ENCODE data around the gene IGF2BP2. TPM values are rescaled to one million over a fixed set of nuclear protein-coding genes. Genes with fewer than 3 reads are reported as not detected.

The IGF2BP2 gene
- total and polyA plus RNA-seq, 9 of the 15 experiments (the other 6 are each of a cell fraction or from before 2014, with no cell fraction given) = 3.2 to 59.6 (median 30.5) TPM

DNA sequence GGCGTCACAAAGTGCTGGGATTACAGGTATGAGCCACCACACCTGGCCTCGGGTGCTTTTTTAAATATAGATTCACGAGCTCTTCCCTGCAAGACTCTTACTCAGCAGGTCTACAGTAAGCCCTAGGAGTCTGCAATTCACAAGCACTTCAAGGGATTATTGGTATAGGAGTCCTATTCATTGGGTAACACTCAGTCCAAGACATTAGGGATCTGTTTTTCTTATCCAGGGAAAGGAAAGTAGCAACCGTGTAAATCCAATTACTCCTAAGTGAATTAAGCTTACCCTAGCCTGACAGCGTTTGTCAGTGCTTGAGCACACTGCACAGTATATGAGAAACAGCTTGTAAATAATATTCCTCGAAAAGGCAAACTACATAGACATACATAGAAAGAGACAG is 128.8 kb downstream of the IGF2BP2 start:
- peaks cover 21% of the 10 kb centered on the region for H3K79me2 ChIP-seq (ENCODE audit: control insufficient read depth, insufficient read depth, low read length)
- intact Hi-C loops (cut with micrococcal nuclease) = no loop called here
- in situ Hi-C loops (cut with MboI) = no loop called here
- no peak for ATAC-seq
- 72% methylated on average over 6 of the region's 6 CpGs for WGBS (ENCODE audit: insufficient coverage, low coverage, missing lambda C conversion rate)
- H3K9me3 ChIP-seq (replicated peaks; ENCODE audit: control insufficient read depth, insufficient read depth, low read depth, low read length) = no peaks in the 10 kb centered on the region
- H3K9ac ChIP-seq (ENCODE audit: insufficient read depth in 1 of 2, low read depth in 2 of 2, low read length in 2 of 2) = no peak overlapping the region
- no peak overlapping the region for H3K4me3 ChIP-seq
- H2AFZ ChIP-seq (ENCODE audit: low read depth, low read length) = no peak overlapping the region
- no TSS peak for BruUV-seq (replicated peaks)
- H3K27me3 ChIP-seq (ENCODE audit: control insufficient read depth in 2 of 2, insufficient read depth in 2 of 2, low read length in 2 of 2) = no peaks in the 10 kb centered on the region
- peaks cover 23% of the 10 kb centered on the region for H3K36me3 ChIP-seq (ENCODE audit: control insufficient read depth, insufficient read depth, low read length)
- H4K20me1 ChIP-seq (replicated peaks; ENCODE audit: control insufficient read depth, insufficient read depth, low read length) = no peaks in the 10 kb centered on the region
- FAIRE-seq = no peak
- TF ChIP-seq ZNF124 (CRISPR knock-in tag; IDR thresholded peaks at IDR 0.05) = no peak
- TF ChIP-seq E2F3 (CRISPR knock-in tag; IDR thresholded peaks at IDR 0.05) = no peak
- TF ChIP-seq MYC (IDR thresholded peaks at IDR 0.05; ENCODE audit: low read depth, low read length) = no peak
- TF ChIP-seq MYC (CRISPR knock-in tag; IDR thresholded peaks at IDR 0.05; ENCODE audit: borderline replicate concordance, low read depth) = no peak
- TF ChIP-seq GTF2E2 (tag; IDR thresholded peaks at IDR 0.05) = no peak
- H3K4me1 ChIP-seq (replicated peaks in 1 of 2; ENCODE audit: control insufficient read depth in 2 of 2, insufficient read depth in 2 of 2, low read length in 2 of 2) = no peaks in the 10 kb centered on the region
- H3K9me1 ChIP-seq (ENCODE audit: control insufficient read depth, insufficient read depth, low read length) = peaks cover 3% of the 10 kb centered on the region
- ChIA-PET CTCF (ENCODE audit: low intra/inter-chr PET ratio) (no interaction called here), POLR2A (interaction anchor here (0.7 to 1.0 kb wide), 2 partner anchors 236 to 239 kb away, joined by 4 read pairs; no protein-coding TSS in a partner anchor)
- H3K27ac ChIP-seq (ENCODE audit: extremely low read depth, low read depth, low read length) = no peak overlapping the region
- no peak for DNase-seq (ENCODE audit: extremely low read depth in 1 of 4, low spot score in 3 of 4)
- H3K4me2 ChIP-seq (ENCODE audit: insufficient read depth, low read length) = no peak overlapping the region

GRCh38 chr3:185693985-185694653 is 130.7 kb downstream of the IGF2BP2 start:
- ATAC-seq = no peak; the same call in 2 of the 3 replicates
- TF ChIP-seq POLR2AphosphoS2 (IDR thresholded peaks at IDR 0.05; ENCODE audit: low read length) = no peak
- no peak for TF ChIP-seq HMGN3 (IDR thresholded peaks at IDR 0.05; ENCODE audit: borderline replicate concordance, extremely low read depth, insufficient read length, low read depth, low read length)
- TF ChIP-seq, protein P1, sequence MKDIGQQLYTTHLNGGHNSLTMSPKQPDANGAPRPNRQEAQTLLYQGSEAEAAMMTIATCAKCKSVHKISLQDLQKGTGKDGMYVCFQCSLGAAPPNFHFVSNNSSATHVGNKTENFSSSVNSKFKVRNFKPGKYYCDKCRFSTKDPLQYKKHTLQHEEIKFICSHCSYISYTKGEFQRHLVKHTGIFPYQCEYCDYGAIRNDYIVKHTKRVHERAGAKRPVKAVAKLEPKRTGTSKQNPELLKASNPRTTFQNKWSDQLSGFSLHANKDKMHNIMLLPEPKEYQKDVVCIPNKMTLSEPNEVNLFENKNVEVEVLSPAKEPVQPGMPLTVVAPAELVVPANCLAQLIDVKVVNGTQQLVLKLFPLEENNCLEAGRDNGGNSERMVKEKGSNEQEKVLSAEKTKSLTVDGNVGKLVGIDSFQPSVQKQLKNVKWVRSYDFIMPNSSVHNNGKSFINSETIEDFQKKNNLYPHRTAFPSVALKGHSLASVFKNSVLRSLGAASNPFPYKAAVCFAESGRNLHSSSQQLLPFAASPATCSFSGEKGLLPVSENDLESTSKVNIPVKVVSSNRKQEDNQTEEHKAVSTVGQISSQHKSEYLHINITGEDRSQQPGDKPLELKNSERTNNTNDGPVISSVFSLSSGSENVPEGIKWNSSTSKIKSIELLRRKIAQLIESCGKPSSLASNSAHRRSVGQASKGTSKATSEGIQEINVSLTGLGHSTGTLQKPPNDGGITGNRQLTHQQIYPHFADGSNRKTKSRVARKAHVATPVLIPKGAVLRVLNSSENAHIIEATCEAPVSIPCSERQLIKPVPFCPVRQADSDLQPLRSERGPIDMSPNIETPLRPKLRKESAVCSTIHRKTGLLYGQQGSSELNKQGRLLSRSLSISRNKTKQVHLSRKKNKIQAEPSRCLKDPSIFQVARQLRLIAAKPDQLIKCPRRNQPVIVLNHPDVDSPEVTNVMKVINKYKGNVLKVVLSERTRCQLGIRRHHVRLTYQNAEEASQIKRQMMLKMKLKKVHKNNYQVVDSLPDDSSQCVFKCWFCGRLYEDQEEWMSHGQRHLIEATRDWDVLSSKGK (CRISPR knock-in tag; IDR thresholded peaks at IDR 0.05) = no peak
- TF ChIP-seq ZBTB8A (IDR thresholded peaks at IDR 0.05; ENCODE audit: partially characterized antibody) = no peak
- no peak for TF ChIP-seq TAF1 (IDR thresholded peaks at IDR 0.05; ENCODE audit: control insufficient read depth, extremely low read depth, insufficient read depth, low read length, severe bottlenecking)
- TF ChIP-seq TSC22D4 (tag; IDR thresholded peaks at IDR 0.05) = no peak
- no peak for TF ChIP-seq MIER1 (IDR thresholded peaks at IDR 0.05; ENCODE audit: low read depth)

More at GRCh38 chr3:185693985-185694653, 130.7 kb downstream of the IGF2BP2 start:
- Histone ChIP-seq H3K9me3 (replicated peaks; ENCODE audit: control insufficient read depth, insufficient read depth, low read depth, low read length) (no peaks in the 10 kb centered on the region), H4K20me1 (replicated peaks; ENCODE audit: control insufficient read depth, insufficient read depth, low read length) (no peaks in the 10 kb centered on the region), H3K9ac (ENCODE audit: insufficient read depth in 1 of 2, low read depth in 2 of 2, low read length in 2 of 2) (no peak overlapping the region), H3K27ac (ENCODE audit: extremely low read depth, low read depth, low read length) (no peak overlapping the region; the same call in 2 of the 3 replicates), H3K27me3 (ENCODE audit: control insufficient read depth in 2 of 2, insufficient read depth in 2 of 2, low read length in 2 of 2) (no peaks in the 10 kb centered on the region), H3K4me3 (no peak overlapping the region), H2AFZ (ENCODE audit: low read depth, low read length) (no peak overlapping the region), H3K4me2 (ENCODE audit: insufficient read depth, low read length) (no peak overlapping the region), H3K4me1 (replicated peaks in 1 of 2; ENCODE audit: control insufficient read depth in 2 of 2, insufficient read depth in 2 of 2, low read length in 2 of 2) (0 out of 5 replicates have a peak, but pooled peaks cover 0 to 2% of the 10 kb centered on the region in 2 experiments), H3K36me3 (ENCODE audit: control insufficient read depth, insufficient read depth, low read length) (peaks cover 26% of the 10 kb centered on the region), H3K9me1 (ENCODE audit: control insufficient read depth, insufficient read depth, low read length) (peaks cover 3% of the 10 kb centered on the region), H3K79me2 (ENCODE audit: control insufficient read depth, insufficient read depth, low read length) (peaks cover 2% of the 10 kb centered on the region; the same call in 1 of the 3 replicates)
- intact Hi-C loops (cut with micrococcal nuclease) = no loop called here
- CTCF ChIA-PET (ENCODE audit: low intra/inter-chr PET ratio) = no interaction called here
- no peak for DNase-seq (ENCODE audit: extremely low read depth in 1 of 4, low spot score in 3 of 4)
- FAIRE-seq = peak; percentile 67
- POLR2A ChIA-PET = interaction anchor here (0.6 to 1.9 kb wide), 4 partner anchors 9 to 244 kb away, joined by 3 to 10 read pairs (median 3); partner anchors contain the start of gene TRA2B
- WGBS (ENCODE audit: insufficient coverage, low coverage, missing lambda C conversion rate) = 85% methylated on average over 4 of the region's 4 CpGs
- BruUV-seq (replicated peaks) = no TSS peak
- in situ Hi-C loops (cut with MboI) = no loop called here
